ENCODE data around the gene HNRNPUL2. TPM values are rescaled to one million over a fixed set of nuclear protein-coding genes. Genes with fewer than 3 reads are reported as not detected.

Gene HNRNPUL2
- total RNA-seq, 1 donor from 2014 or later: 46.1 TPM

DNA sequence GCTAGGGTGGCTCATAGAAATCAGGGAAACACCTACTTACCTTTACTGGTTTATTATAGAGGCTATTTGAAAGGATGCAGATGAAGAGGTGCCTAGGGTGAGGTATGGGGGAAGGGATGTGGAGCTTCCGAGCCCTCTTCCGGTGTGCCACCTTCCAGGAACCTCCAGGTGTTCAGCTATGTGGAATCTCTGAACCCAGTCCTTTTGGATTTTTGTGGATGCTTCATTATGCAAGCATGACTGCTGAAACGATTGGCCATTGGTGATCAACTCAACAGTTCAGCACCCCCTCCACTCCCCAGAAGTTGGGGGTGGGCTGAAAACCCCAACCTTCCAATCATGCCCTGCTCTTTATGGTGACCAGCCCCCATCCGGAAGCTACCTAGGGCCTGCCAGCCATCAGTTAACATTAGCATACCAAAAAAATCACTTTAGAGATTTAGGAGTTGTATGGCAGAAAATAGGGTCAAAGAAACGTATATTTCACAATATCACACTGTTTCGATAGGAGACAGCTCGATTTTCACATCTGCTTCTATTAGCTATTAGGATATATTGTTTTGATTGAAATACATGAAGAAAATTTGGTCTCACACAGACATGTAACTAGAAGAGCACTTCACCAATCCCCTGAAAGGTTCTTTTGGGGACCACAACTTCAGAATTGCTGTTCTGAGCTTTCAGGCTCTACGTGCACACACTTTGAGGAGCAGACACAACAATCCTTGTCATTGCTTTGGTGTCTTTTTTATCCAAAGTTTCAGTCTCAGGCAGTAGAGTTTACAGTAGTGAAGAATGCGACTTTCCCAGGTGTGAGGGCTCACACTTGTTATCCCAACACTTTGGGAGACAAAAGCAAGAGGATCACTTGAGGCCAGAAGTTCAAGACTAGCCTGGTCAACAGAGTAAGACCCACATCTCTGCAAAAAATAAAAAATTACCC is 30.9 kb upstream of the HNRNPUL2 start:
- ATAC-seq: no peak
- no peak overlapping the region for H3K27ac ChIP-seq
- no peaks in the 10 kb centered on the region for H3K36me3 ChIP-seq

DNA sequence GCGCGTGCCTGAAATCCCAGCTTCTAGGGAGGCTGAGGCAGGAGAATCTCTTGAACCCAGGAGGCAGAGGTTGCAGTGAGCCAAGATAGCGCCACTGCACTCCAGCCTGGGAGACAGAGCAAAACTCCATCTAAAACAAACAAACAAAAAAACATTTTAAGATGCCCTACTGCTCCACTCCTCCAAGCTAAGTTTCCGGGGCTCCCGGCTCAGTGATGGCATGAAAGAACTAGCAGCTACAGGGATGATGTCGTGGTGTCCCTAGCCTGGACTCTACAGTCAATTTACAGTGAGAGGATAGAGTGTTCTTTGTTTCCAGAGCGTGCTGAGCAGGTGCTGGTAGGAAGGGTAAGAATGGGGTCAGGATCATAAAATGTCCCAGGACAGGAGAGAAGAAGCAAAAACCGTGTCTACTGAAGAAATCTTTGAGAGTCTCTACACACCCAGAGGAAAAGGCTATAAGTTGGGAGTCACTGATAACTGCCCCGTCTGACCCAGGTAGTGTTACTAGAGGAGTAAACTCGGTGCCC is 27.9 kb upstream of the HNRNPUL2 start:
- H3K27me3 ChIP-seq (ENCODE audit: low read depth): no peaks in the 10 kb centered on the region
- no peaks in the 10 kb centered on the region for H3K9me3 ChIP-seq
- no peak for DNase-seq
- TF ChIP-seq, protein P1, sequence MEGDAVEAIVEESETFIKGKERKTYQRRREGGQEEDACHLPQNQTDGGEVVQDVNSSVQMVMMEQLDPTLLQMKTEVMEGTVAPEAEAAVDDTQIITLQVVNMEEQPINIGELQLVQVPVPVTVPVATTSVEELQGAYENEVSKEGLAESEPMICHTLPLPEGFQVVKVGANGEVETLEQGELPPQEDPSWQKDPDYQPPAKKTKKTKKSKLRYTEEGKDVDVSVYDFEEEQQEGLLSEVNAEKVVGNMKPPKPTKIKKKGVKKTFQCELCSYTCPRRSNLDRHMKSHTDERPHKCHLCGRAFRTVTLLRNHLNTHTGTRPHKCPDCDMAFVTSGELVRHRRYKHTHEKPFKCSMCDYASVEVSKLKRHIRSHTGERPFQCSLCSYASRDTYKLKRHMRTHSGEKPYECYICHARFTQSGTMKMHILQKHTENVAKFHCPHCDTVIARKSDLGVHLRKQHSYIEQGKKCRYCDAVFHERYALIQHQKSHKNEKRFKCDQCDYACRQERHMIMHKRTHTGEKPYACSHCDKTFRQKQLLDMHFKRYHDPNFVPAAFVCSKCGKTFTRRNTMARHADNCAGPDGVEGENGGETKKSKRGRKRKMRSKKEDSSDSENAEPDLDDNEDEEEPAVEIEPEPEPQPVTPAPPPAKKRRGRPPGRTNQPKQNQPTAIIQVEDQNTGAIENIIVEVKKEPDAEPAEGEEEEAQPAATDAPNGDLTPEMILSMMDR (IDR thresholded peaks at IDR 0.05): no peak
- no peak overlapping the region for H3K4me3 ChIP-seq
- no peak overlapping the region for H3K27ac ChIP-seq
- intact Hi-C loops (cut with DNase I): no loop called here
- H3K36me3 ChIP-seq: peaks cover 11% of the 10 kb centered on the region
- no peak for ATAC-seq
- peaks cover 28% of the 10 kb centered on the region for H3K4me1 ChIP-seq

More for the DNA sequence above, 30.9 kb upstream of the HNRNPUL2 start:
- TF ChIP-seq, protein P1 (IDR thresholded peaks at IDR 0.05): no peak
- intact Hi-C loops (cut with DNase I): no loop called here
- Histone ChIP-seq H3K27me3 (ENCODE audit: low read depth) (no peaks in the 10 kb centered on the region), H3K4me3 (no peak overlapping the region), H3K4me1 (peaks cover 22% of the 10 kb centered on the region), H3K9me3 (no peaks in the 10 kb centered on the region)
- DNase-seq: no peak

DNA sequence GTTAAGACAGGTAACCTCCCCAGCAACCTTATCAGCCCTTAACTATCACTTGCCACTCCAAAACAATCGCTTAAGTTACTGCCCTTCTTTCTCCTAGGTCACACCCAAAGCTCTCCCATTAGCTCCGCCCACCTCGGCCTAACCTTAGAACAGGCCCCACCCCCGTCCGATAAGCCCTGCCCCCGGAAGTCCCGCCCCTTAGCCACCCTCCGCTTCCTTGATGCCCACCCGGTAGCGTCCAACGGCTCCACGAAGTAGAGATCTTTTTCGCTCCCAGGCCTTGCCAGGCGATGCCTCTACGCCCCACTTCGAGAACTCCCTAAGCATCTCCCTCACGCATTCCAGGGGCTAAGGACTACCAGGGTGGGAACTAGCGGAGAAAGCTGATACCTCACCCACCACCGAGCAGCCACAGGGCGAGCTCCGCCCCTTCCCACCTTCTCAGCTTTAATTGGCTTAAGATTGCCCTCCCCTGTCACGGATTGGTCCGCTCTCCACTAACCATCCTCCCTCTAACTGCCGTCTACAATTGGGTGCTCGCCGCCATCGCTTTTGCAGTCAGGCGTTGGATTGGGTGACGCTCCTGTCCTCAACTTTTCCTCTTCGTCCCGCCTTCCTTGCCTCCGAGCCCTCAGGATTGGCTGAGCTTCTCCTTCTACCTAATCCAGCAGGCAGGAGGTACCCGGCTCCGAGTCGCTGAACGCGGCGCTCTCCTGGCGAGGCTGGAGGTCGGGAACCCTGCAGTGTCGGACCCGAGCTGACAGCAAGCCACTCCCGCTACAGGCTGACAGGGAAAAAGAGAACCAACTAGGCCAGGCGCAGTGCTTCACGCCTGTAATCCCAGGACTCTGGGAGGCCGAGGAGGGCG is 26.7 kb upstream of the HNRNPUL2 start, which contains the start of gene ZBTB3:
TSS of gene ZBTB3 (minus strand) at position 425 of the 868 bp plus-strand sequence. CDS start 496 bp downstream, outside the sequence.
- peaks cover 21% of the 10 kb centered on the region for H3K36me3 ChIP-seq
- no peaks in the 10 kb centered on the region for H3K9me3 ChIP-seq
- intact Hi-C loops (cut with DNase I): no loop called here
- peak within 1 kb of the TSS; percentile 63 for H3K4me3 ChIP-seq
- peak within 1 kb of the TSS; percentile 83 for H3K27ac ChIP-seq
- H3K27me3 ChIP-seq (ENCODE audit: low read depth): no peaks in the 10 kb centered on the region
- peak; percentile 99 for ATAC-seq
- TF ChIP-seq, protein P1 (IDR thresholded peaks at IDR 0.05): no peak
- peaks cover 28% of the 10 kb centered on the region for H3K4me1 ChIP-seq
- peak; percentile 97 for DNase-seq

DNA sequence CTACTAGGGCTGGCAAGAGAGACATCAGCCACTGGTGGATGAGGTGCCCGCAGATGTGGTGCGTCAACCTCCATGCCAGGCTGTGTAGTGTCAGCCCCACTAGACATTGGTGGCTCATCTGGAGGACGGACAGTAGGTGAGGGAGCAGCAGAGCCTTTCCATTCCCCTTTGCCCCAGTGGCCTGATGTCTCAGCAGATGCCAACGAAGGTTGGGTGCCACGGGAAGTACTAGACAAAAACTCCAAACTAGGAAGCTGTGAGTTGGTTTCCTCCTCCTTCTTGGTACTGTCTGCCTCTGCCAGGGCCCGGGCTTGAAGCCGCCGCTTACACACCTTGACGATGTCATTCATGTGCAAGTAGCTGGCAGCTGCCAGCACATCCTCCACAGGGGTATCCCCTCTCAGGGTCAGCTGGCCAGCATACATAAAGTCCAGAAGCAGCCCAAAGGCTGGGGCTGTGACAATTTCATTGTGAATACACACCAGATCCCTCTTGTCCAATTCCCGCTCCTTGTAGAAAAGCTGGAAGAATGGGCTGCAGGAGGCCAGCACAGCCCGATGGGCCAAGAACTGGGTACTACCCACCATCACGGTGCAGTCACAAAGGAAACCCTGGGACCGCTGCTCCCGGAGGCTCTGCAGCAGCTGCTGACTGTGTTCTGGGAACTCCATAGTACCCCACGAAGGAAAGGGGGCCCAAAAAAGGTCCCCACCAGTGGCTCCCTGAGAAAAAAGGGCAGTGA is 25.9 kb upstream of the HNRNPUL2 start:
- Histone ChIP-seq H3K9me3 (no peaks in the 10 kb centered on the region), H3K36me3 (peaks cover 24% of the 10 kb centered on the region), H3K27ac (peak overlapping the region; percentile 83), H3K4me1 (peaks cover 28% of the 10 kb centered on the region), H3K4me3 (peak overlapping the region; percentile 63), H3K27me3 (ENCODE audit: low read depth) (no peaks in the 10 kb centered on the region)
- TF ChIP-seq, protein P1 (IDR thresholded peaks at IDR 0.05): no peak
- intact Hi-C loops (cut with DNase I): no loop called here
- DNase-seq: no peak
- ATAC-seq: no peak

Measured in lower lobe of right lung (tissue), 2 donors.